ENCODE data around the gene MYRFL.

GRCh38 chr12:69873429-69873828, 48.4 kb downstream of the MYRFL start:
- TF ChIP-seq, protein P1, sequence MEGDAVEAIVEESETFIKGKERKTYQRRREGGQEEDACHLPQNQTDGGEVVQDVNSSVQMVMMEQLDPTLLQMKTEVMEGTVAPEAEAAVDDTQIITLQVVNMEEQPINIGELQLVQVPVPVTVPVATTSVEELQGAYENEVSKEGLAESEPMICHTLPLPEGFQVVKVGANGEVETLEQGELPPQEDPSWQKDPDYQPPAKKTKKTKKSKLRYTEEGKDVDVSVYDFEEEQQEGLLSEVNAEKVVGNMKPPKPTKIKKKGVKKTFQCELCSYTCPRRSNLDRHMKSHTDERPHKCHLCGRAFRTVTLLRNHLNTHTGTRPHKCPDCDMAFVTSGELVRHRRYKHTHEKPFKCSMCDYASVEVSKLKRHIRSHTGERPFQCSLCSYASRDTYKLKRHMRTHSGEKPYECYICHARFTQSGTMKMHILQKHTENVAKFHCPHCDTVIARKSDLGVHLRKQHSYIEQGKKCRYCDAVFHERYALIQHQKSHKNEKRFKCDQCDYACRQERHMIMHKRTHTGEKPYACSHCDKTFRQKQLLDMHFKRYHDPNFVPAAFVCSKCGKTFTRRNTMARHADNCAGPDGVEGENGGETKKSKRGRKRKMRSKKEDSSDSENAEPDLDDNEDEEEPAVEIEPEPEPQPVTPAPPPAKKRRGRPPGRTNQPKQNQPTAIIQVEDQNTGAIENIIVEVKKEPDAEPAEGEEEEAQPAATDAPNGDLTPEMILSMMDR (IDR thresholded peaks at IDR 0.05; ENCODE audit: poor library complexity): no peak
- no peak for TF ChIP-seq EZH2phosphoT487 (IDR thresholded peaks at IDR 0.05; ENCODE audit: low read depth, severe bottlenecking, unreplicated experiment)

All from hepatocyte (in vitro differentiated cells).